ENCODE measurements around the gene IL36B.

The IL36B gene

GRCh38 chr2:113005030-113005509 lies 47.6 kb downstream of the IL36B start, which contains the start of gene IL36A:
IL36A (plus strand) TSS chr2:113005459; CDS start chr2:113005872, 413 bp downstream.
- no peak for DNase-seq

- DNase-seq = no peak
Observed at GRCh38 chr2:113002677-113003076, 50.0 kb downstream of the IL36B start.

- DNase-seq = no peak
Observed at GRCh38 chr2:113000436-113000835, 52.2 kb downstream of the IL36B start.

GRCh38 chr2:112997151-112997550 lies 55.5 kb downstream of the IL36B start:
- no peak for DNase-seq

- DNase-seq = no peak
Observed at GRCh38 chr2:112996635-112997034, 56.0 kb downstream of the IL36B start.

- no peak for DNase-seq
Observed at GRCh38 chr2:112995346-112995920, 57.2 kb downstream of the IL36B start.

GRCh38 chr2:112994648-112995047 lies 58.0 kb downstream of the IL36B start:
- DNase-seq = no peak

- DNase-seq = no peak
Observed at GRCh38 chr2:112993831-112994230, 58.8 kb downstream of the IL36B start.

- no peak for DNase-seq
Observed at GRCh38 chr2:112989611-112990010, 63.1 kb downstream of the IL36B start.

- no peak for DNase-seq
Observed at GRCh38 chr2:112985090-112985489, 67.6 kb downstream of the IL36B start.

- DNase-seq = no peak
Observed at GRCh38 chr2:112980537-112980936, 72.1 kb downstream of the IL36B start.

GRCh38 chr2:112979731-112980130 lies 72.9 kb downstream of the IL36B start:
- no peak for DNase-seq

GRCh38 chr2:112977559-112978056 lies 75.1 kb downstream of the IL36B start, which contains the start of gene IL36G:
IL36G (plus strand) TSS chr2:112978006; CDS start chr2:112978639, 633 bp downstream.
- no peak for DNase-seq

Measured in NCI-H187 treated with DMSO at 0.1 percent for 48 hours (cell line).